SU-DHL-6 (cell line): ENCODE results near the gene PAX5.

ENCODE experiments used
- H2AFZ ChIP-seq: fragments of 200-600 bp; sonication (generic); 2 replicates; pipeline ENCODE4 v1.6.1; 2014; ENCODE audit warnings: low read depth, mild to moderate bottlenecking, moderate library complexity, mixed read lengths, antibody characterized with exemption, low read length; ENCODE audit not compliant: severe bottlenecking
- H3F3A ChIP-seq: fragments of 200-600 bp; shearing (Covaris generic); 2 replicates; pipeline ENCODE4 v1.6.0; 2016; ENCODE audit warnings: antibody characterized with exemption, mild to moderate bottlenecking; ENCODE audit not compliant: insufficient read depth
- H3K27ac ChIP-seq: fragments of 200-600 bp; sonication (generic); 2 replicates; pipeline ENCODE4 v1.5.1; 2016; ENCODE audit warnings: low read depth, mild to moderate bottlenecking, low read length, moderate library complexity, mixed read lengths
- H3K27me3 ChIP-seq: fragments of 200-600 bp; sonication (generic), shearing (Covaris generic); 2 replicates; pipeline ENCODE4 v1.6.0; 2014; ENCODE audit warnings: mild to moderate bottlenecking, low read length
- H3K36me3 ChIP-seq: fragments of 200-600 bp; sonication (generic); 2 replicates; pipeline ENCODE4 v1.6.1; 2014; ENCODE audit warnings: mild to moderate bottlenecking, low read length, mixed read lengths
- H3K4me2 ChIP-seq: fragments of 300-600, 200-600 bp; shearing (Covaris generic), sonication (generic); 2 replicates; pipeline ENCODE4 v1.6.0; 2014; ENCODE audit warnings: low read length, low read depth, mild to moderate bottlenecking; ENCODE audit not compliant: poor library complexity, severe bottlenecking
- H3K4me3 ChIP-seq: fragments of 200-600 bp; sonication (generic); 2 replicates; pipeline ENCODE4 v1.5.1; 2014; ENCODE audit warnings: antibody characterized with exemption, low read length, mild to moderate bottlenecking, mixed read lengths; ENCODE audit not compliant: insufficient read depth, poor library complexity, severe bottlenecking
- H3K79me2 ChIP-seq: fragments of 200-600 bp; sonication (generic); 2 replicates; pipeline ENCODE4 v1.6.1; 2014; ENCODE audit warnings: mild to moderate bottlenecking, low read length, moderate library complexity; ENCODE audit not compliant: insufficient read depth
- H3K9ac ChIP-seq: fragments of 200-600 bp; sonication (generic); 2 replicates; pipeline ENCODE4 v1.7.0; 2014; ENCODE audit warnings: mild to moderate bottlenecking, low read length
- H3K9me2 ChIP-seq: fragments of 200-600 bp; sonication (generic); replicated peaks from 2 replicates; pipeline ENCODE4 v1.6.1; 2014; ENCODE audit warnings: low read length; ENCODE audit not compliant: insufficient read depth
- H3K9me3 ChIP-seq: fragments of 200-600 bp; sonication (generic); 2 replicates; pipeline ENCODE4 v1.6.1; 2014; ENCODE audit warnings: low read length, mixed read lengths; ENCODE audit not compliant: insufficient read depth
- H4K20me1 ChIP-seq: fragments of 200-600 bp; sonication (generic); 2 replicates; pipeline ENCODE4 v1.6.1; 2014; ENCODE audit warnings: low read depth, mild to moderate bottlenecking, antibody characterized with exemption, low read length, moderate library complexity, mixed read lengths
- CTCF ChIP-seq: fragments of 200-600 bp; sonication (generic); IDR thresholded peaks from one replicate; pipeline ENCODE4 v1.5.1; 2017; ENCODE audit warnings: antibody characterized with exemption, mild to moderate bottlenecking, low read length, moderate library complexity; ENCODE audit not compliant: insufficient read depth, poor library complexity, severe bottlenecking
- EZH2phosphoT487 ChIP-seq: fragments of 200-600 bp; sonication (generic), shearing (Covaris generic); conservative IDR thresholded peaks from 2 replicates; pipeline ENCODE4 v1.6.1; 2018; ENCODE audit warnings: mild to moderate bottlenecking, antibody characterized with exemption, low read length, moderate library complexity, mixed read lengths

The PAX5 gene

DNA sequence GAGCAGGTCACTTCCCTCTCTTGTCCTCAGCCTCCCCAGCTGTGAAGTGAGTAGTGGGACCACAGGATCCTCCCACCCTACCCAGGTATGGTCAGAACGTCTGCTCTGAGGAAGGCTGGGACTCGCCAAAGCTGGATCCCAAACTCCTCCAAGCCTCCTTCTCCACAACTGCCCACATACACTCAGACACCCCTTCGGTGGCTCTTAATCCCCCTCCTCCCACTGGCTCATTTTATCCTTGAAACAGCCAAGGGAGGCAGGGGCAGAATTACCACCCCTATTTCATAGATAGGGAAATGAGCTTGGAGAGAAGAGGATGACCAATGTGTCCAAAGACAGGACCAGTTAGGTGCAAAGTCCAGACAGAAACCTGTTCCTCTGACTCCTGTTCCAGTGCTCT lies 121.4 kb downstream of the PAX5 start:
- no peaks in the 10 kb centered on the region for H4K20me1 ChIP-seq

DNA sequence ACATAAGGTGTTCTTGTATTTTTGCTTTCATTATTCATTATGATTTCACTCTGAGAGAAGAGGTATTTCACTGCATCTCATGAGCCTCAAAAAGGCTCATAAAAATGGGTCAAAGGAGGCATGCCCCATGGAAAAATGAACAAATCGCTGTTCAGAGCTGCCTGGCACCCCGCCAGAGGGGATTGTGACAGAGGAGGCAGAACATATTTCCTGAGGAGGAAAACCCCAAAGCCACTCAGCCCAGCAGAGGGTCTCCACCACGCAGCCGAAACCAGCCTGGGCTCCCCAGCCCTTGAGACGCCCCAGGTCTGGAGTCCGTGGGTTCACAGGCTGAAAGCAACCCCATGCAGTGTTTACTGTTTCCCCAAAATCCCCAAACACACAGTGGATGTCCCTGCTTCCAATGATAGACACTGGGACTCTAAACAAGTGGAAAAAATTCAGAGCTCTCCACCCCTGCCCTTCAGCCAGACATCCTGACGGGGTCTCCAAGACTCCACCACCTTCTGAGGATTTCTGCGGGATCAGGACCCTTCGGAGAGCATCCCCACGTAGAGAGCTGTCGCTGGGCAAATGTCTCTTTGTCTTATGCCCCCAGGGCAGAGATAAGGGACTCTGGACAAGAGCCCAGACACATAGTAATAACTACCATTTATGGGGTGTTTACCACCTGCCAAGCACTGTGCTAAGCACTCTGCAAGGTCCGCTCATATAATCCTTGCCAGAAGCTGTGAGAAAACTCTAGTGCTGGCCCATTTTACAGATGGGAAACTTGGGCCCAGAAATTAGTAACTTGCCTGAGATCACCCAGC lies 122.3 kb downstream of the PAX5 start:
- TF ChIP-seq CTCF (no peak), EZH2phosphoT487 (no peak)
- Histone ChIP-seq H3K79me2 (peaks cover 6% of the 10 kb centered on the region; the same call in 1 of the 2 replicates), H3K27ac (no peak overlapping the region), H4K20me1 (no peaks in the 10 kb centered on the region), H3K36me3 (peaks cover 10% of the 10 kb centered on the region; the same call in 1 of the 2 replicates), H3F3A (peaks cover 7% of the 10 kb centered on the region; the same call in 1 of the 2 replicates), H3K27me3 (no peaks in the 10 kb centered on the region), H2AFZ (no peak overlapping the region), H3K4me2 (no peak overlapping the region), H3K4me3 (no peak overlapping the region), H3K9ac (no peak overlapping the region), H3K9me3 (no peaks in the 10 kb centered on the region), H3K9me2 (no peaks in the 10 kb centered on the region)

More for the DNA sequence above, 121.4 kb downstream of the PAX5 start:
- peaks cover 6% of the 10 kb centered on the region; the same call in 1 of the 2 replicates for H3K79me2 ChIP-seq
- no peaks in the 10 kb centered on the region for H3K27me3 ChIP-seq
- peaks cover 7% of the 10 kb centered on the region; the same call in 1 of the 2 replicates for H3F3A ChIP-seq
- no peaks in the 10 kb centered on the region for H3K9me3 ChIP-seq
- H3K36me3 ChIP-seq, result peaks cover 10% of the 10 kb centered on the region; the same call in 1 of the 2 replicates
- H2AFZ ChIP-seq, result no peak overlapping the region
- no peak overlapping the region for H3K9ac ChIP-seq
- TF ChIP-seq CTCF (no peak), EZH2phosphoT487 (no peak)
- no peaks in the 10 kb centered on the region for H3K9me2 ChIP-seq
- H3K4me2 ChIP-seq, result no peak overlapping the region
- H3K27ac ChIP-seq, result no peak overlapping the region
- H3K4me3 ChIP-seq, result no peak overlapping the region

DNA sequence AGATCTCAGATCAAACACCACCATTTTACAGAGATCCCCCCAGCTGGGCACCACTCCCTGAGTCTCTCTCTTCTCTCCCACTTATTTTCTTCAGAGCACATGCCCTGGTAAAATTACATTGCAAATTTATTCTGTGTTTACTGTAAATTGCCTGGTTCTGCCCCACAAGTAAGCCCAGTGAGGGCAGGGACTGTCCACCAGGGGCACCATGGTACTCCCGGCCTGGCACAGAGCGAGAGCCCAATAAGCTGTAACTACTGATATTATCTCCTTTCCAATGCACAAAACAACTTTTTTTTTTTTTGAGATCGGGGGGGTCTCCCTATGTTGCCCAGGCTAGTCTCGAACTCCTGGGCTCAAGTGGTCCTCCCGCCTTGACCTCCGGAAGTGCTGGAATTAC lies 123.0 kb downstream of the PAX5 start:
- no peak overlapping the region for H3K9ac ChIP-seq
- no peak overlapping the region for H3K4me3 ChIP-seq
- peak; percentile 9 for TF ChIP-seq CTCF
- TF ChIP-seq EZH2phosphoT487, result no peak
- peaks cover 6% of the 10 kb centered on the region; the same call in 1 of the 2 replicates for H3K79me2 ChIP-seq
- no peaks in the 10 kb centered on the region for H3K9me3 ChIP-seq
- no peak overlapping the region for H2AFZ ChIP-seq
- no peaks in the 10 kb centered on the region for H3K9me2 ChIP-seq
- no peaks in the 10 kb centered on the region for H4K20me1 ChIP-seq
- no peak overlapping the region for H3K27ac ChIP-seq
- H3K4me2 ChIP-seq, result no peak overlapping the region
- peaks cover 6% of the 10 kb centered on the region; the same call in 1 of the 2 replicates for H3K36me3 ChIP-seq
- no peaks in the 10 kb centered on the region for H3K27me3 ChIP-seq
- peaks cover 7% of the 10 kb centered on the region; the same call in 1 of the 2 replicates for H3F3A ChIP-seq
